Measurements from ENCODE around the gene NEDD4. TPM values are rescaled to one million over a fixed set of nuclear protein-coding genes. Genes with fewer than 3 reads are reported as not detected.

The NEDD4 gene
- total RNA-seq, 4 donors from 2014 or later, result 36.3 to 87.1 (median 72.3) TPM

GRCh38 chr15:55778932-55779331 is 214.5 kb downstream of the NEDD4 start:
- H3K9me3 ChIP-seq, result no peaks in the 10 kb centered on the region
- TF ChIP-seq, protein P1, sequence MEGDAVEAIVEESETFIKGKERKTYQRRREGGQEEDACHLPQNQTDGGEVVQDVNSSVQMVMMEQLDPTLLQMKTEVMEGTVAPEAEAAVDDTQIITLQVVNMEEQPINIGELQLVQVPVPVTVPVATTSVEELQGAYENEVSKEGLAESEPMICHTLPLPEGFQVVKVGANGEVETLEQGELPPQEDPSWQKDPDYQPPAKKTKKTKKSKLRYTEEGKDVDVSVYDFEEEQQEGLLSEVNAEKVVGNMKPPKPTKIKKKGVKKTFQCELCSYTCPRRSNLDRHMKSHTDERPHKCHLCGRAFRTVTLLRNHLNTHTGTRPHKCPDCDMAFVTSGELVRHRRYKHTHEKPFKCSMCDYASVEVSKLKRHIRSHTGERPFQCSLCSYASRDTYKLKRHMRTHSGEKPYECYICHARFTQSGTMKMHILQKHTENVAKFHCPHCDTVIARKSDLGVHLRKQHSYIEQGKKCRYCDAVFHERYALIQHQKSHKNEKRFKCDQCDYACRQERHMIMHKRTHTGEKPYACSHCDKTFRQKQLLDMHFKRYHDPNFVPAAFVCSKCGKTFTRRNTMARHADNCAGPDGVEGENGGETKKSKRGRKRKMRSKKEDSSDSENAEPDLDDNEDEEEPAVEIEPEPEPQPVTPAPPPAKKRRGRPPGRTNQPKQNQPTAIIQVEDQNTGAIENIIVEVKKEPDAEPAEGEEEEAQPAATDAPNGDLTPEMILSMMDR (IDR thresholded peaks at IDR 0.05), result no peak
- TF ChIP-seq POLR2A (IDR thresholded peaks at IDR 0.05), result no peak

More at GRCh38 chr15:55778932-55779331, 214.5 kb downstream of the NEDD4 start:
- Histone ChIP-seq H3K27ac (no peak overlapping the region), H3K36me3 (no peaks in the 10 kb centered on the region), H3K27me3 (no peaks in the 10 kb centered on the region), H3K4me1 (no peaks in the 10 kb centered on the region), H3K4me3 (no peak overlapping the region)
- DNase-seq, result no peak

Small RNA genes within 50 kb of the gene (small RNA-seq; reads per million reads assigned to genes)
- 0 reads per million in 2 donors for gene RN7SL568P

All from Peyer's patch (tissue), 4 donors.